Activated naive CD8-positive, alpha-beta T cell treated with anti-CD3 and anti-CD28 coated beads, Interleukin-2, amount 50 U/mL, for 24 hours (primary cell): Measurements from ENCODE around the gene SERPINB8.

Source experiments
- ATAC-seq: fragments of 150-1000 bp; cut with Tn5 transposase; one replicate; pipeline ENCODE4 v1.10.0; 2021
- DNase-seq: peaks from one replicate; pipeline ENCODE4 v3.0.0; 2021
- H3K27ac Mint-ChIP-seq: one replicate; pipeline ENCODE4 v1.8.0; 2021; ENCODE audit warnings: mild to moderate bottlenecking, mixed read lengths
- H3K27me3 Mint-ChIP-seq: one replicate; pipeline ENCODE4 v1.8.0; 2021; ENCODE audit warnings: mixed read lengths
- H3K36me3 Mint-ChIP-seq: one replicate; pipeline ENCODE4 v1.8.0; 2021; ENCODE audit warnings: low read depth, mixed read lengths
- H3K4me1 Mint-ChIP-seq: one replicate; pipeline ENCODE4 v1.8.0; 2021; ENCODE audit warnings: mixed read lengths
- H3K4me3 Mint-ChIP-seq: one replicate; pipeline ENCODE4 v1.8.0; 2021; ENCODE audit warnings: mild to moderate bottlenecking, moderate library complexity, mixed read lengths
- H3K9me3 Mint-ChIP-seq: one replicate; pipeline ENCODE4 v1.8.0; 2021; ENCODE audit warnings: mixed read lengths

The SERPINB8 gene

GRCh38 chr18:64019922-64020756, 50.3 kb downstream of the SERPINB8 start:
- Mint-ChIP-seq H3K36me3 (no peaks in the 10 kb centered on the region), H3K27me3 (no peaks in the 10 kb centered on the region), H3K9me3 (no peaks in the 10 kb centered on the region), H3K27ac (no peak overlapping the region), H3K4me1 (no peaks in the 10 kb centered on the region), H3K4me3 (no peak overlapping the region)
- no peak for ATAC-seq
- DNase-seq: no peak

GRCh38 chr18:64026350-64026749, 56.5 kb downstream of the SERPINB8 start:
- Mint-ChIP-seq H3K27me3 (no peaks in the 10 kb centered on the region), H3K27ac (no peak overlapping the region), H3K9me3 (no peaks in the 10 kb centered on the region), H3K4me3 (no peak overlapping the region), H3K36me3 (no peaks in the 10 kb centered on the region), H3K4me1 (no peaks in the 10 kb centered on the region)
- ATAC-seq (no peak), DNase-seq (no peak)

GRCh38 chr18:64027931-64028695, 58.2 kb downstream of the SERPINB8 start:
- Mint-ChIP-seq H3K27ac (no peak overlapping the region), H3K36me3 (no peaks in the 10 kb centered on the region), H3K4me3 (no peak overlapping the region)

GRCh38 chr18:64029096-64029495, 59.2 kb downstream of the SERPINB8 start:
- no peaks in the 10 kb centered on the region for H3K4me1 Mint-ChIP-seq
- ATAC-seq (no peak), DNase-seq (no peak)
- H3K27me3 Mint-ChIP-seq: peaks cover 3% of the 10 kb centered on the region
- no peak overlapping the region for H3K4me3 Mint-ChIP-seq
- H3K27ac Mint-ChIP-seq: no peak overlapping the region
- H3K36me3 Mint-ChIP-seq: no peaks in the 10 kb centered on the region
- H3K9me3 Mint-ChIP-seq: no peaks in the 10 kb centered on the region

More at GRCh38 chr18:64027931-64028695, 58.2 kb downstream of the SERPINB8 start:
- Mint-ChIP-seq H3K27me3 (peaks cover 3% of the 10 kb centered on the region), H3K9me3 (no peaks in the 10 kb centered on the region), H3K4me1 (no peaks in the 10 kb centered on the region)
- DNase-seq (no peak), ATAC-seq (no peak)

- no peak for DNase-seq
- no peaks in the 10 kb centered on the region for H3K36me3 Mint-ChIP-seq
- H3K27ac Mint-ChIP-seq: no peak overlapping the region
- no peak for ATAC-seq
- no peaks in the 10 kb centered on the region for H3K4me1 Mint-ChIP-seq
- H3K27me3 Mint-ChIP-seq: peaks cover 6% of the 10 kb centered on the region
- H3K4me3 Mint-ChIP-seq: no peak overlapping the region
- H3K9me3 Mint-ChIP-seq: no peaks in the 10 kb centered on the region
These were observed 61.5 kb downstream of the SERPINB8 start for GRCh38 chr18:64031411-64031810.

GRCh38 chr18:64032312-64032711, 62.4 kb downstream of the SERPINB8 start:
- DNase-seq: no peak
- H3K4me3 Mint-ChIP-seq: no peak overlapping the region
- ATAC-seq: no peak
- peaks cover 6% of the 10 kb centered on the region for H3K27me3 Mint-ChIP-seq
- no peaks in the 10 kb centered on the region for H3K36me3 Mint-ChIP-seq
- H3K9me3 Mint-ChIP-seq: no peaks in the 10 kb centered on the region
- H3K27ac Mint-ChIP-seq: no peak overlapping the region
- H3K4me1 Mint-ChIP-seq: no peaks in the 10 kb centered on the region

- Mint-ChIP-seq H3K4me3 (no peak overlapping the region), H3K4me1 (no peaks in the 10 kb centered on the region), H3K27ac (no peak overlapping the region), H3K27me3 (peaks cover 3% of the 10 kb centered on the region), H3K36me3 (no peaks in the 10 kb centered on the region), H3K9me3 (no peaks in the 10 kb centered on the region)
- no peak for ATAC-seq
- DNase-seq: no peak
These were observed 68.0 kb downstream of the SERPINB8 start for GRCh38 chr18:64037812-64038414.
